NCI-H128 (cell line): ENCODE data around the gene THOP1.
"Not testable (repeated sequence)": the region's sequence is repeated elsewhere in the genome, so short reads cannot be mapped to it uniquely, and the experiment has no call there.

Experiments
- DNase-seq: peaks from one replicate; lab custom pipeline; 2025; ENCODE audit not compliant: unreplicated experiment; lab: John Stamatoyannopoulos, UW

The THOP1 gene

DNA sequence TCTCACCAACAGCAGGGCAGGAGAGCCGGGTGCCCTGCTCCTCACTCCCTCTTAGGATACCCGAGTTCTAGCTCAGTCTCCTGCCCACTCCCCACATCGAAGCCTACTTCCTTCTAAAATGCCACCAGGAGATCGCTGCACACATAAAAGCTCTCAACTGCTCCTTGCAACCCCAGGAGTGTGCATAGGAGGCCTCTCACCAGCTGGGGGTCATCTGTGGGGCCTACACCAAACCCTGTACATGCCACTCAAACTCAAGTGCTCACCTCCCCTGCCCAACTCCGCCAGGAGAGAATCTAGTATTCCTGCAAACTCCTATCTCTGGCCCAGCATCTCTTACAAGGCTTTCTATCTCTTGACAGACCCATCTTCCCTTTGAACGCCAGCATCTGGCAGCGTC lies 5.0 kb upstream of the THOP1 start:
- no peak for DNase-seq

DNA sequence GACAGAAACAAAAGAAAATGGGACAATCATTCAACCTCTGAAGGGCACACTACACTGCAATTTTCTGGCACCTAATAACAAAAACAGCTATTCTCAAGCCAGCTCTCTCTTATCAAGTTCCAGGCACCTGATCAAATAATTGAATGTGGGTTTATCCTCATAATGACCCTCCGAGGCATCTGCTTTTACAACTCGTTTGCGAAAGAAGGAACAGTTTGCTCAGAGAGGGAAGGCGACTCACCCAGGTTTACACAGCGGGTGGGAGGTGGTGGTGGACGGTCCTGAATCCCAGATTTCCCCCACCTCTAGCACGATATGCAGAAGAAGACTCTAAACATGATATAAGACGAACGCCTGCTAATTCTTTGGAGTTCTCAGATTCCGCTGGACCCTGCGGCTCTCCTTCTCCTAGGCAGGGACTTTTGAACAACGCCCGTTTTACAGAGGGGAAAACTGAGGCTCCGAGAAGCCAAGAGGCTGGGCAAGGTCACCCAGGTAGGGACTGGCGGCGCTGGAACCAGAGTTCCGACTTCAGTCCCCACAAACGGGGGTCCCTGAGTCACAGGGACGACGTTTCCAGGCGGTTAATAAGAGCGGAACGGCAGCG lies 2.9 kb upstream of the THOP1 start:
- DNase-seq = no peak

GRCh38 chr19:2782936-2783780 lies 2.1 kb upstream of the THOP1 start, which contains the start of gene SGTA:
Gene SGTA (minus strand): TSS chr19:2783273. CDS start chr19:2769068, 14,205 bp downstream.
- DNase-seq = peak; percentile 95

DNA sequence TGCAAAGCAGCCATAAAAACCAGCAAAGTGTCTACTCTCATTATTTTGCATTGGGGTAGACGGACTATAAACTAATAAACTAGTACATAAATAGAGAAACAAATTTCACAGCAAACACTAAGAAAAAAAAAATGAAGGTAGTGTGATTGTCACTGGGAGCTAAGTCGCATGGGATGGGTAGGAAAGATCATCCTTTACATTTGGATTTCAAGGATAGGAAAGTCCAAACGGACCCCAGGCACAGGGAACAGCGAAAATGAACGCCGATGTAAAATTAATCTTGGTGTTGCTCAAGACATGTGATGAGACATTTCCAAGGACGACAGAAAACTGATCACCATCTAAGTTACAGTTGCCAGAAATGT lies 1.5 kb upstream of the THOP1 start:
- DNase-seq = no peak

DNA sequence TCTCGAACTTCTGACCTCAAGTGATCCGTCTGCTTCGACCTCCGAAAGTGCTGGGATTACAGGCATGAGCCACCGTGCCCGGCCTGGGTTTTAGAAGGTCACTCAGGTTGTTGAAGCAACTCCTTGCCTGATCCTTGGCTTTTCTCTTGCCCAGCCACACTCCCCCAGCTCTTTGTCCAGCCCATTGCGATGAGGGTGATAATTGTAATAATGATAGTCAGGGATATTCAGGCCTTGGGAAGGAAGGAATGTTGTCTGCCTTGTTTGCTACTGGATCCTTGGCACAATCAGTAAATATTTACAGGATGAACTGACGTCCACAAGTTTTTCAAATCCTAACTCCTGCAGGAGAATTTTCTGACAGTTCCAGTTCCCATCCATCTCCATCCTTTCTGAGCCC lies 1.8 kb downstream of the THOP1 start:
- DNase-seq = no peak

- DNase-seq = no peak
Measured at GRCh38 chr19:2788237-2788636, 2.9 kb downstream of the THOP1 start.

GRCh38 chr19:2790194-2790556 lies 4.9 kb downstream of the THOP1 start:
- no peak for DNase-seq

- no peak for DNase-seq
Measured at GRCh38 chr19:2790557-2791271, 5.4 kb downstream of the THOP1 start.

GRCh38 chr19:2791440-2791839 lies 6.1 kb downstream of the THOP1 start:
- DNase-seq = no peak

GRCh38 chr19:2791876-2792275 lies 6.6 kb downstream of the THOP1 start:
- no peak for DNase-seq

DNA sequence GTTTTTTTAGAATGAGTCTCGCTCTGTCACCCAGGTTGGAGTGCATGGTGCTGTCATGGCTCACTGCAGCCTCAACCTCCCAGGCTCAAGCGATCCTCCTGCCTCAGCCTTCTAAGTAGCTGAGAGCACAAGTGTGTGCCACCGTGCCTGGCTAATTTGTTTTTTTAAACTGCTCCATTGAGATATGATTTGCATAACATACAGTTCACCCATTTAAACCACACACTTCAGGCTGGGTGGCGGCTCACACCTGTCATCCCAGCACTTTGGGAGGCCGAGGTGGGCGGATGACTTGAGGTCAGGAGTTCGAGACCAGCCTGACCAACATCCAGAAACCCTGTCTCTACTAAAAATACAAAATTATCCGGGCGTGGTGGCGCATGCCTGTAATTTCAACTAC lies 7.4 kb downstream of the THOP1 start:
- DNase-seq = not testable (repeated sequence)

GRCh38 chr19:2793126-2793525 lies 7.8 kb downstream of the THOP1 start:
- no peak for DNase-seq

DNA sequence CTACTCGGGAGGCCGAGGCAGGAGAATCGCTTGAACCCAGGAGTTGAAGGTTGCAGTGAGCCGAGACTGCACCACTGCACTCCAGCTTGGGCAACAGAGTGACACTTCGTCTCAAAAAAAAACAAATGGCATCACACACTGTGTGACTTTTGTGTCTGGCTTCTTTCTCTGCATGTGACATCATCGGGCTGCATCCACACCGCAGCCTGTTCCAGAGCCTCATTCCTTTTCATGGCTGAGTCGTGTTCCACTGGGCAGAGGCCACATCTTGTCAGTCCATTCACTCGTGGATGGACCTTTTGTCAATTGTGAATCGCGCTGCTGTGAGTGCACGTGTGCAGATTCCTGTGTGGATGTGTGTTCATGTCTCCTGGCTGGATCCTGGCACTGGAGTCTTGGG lies 8.3 kb downstream of the THOP1 start:
- no peak for DNase-seq

- no peak for DNase-seq
Measured at GRCh38 chr19:2795827-2796658, 10.7 kb downstream of the THOP1 start.

- DNase-seq = no peak
Measured at GRCh38 chr19:2796659-2797266, 11.5 kb downstream of the THOP1 start.

GRCh38 chr19:2797280-2797679 lies 12.0 kb downstream of the THOP1 start:
- DNase-seq = no peak

GRCh38 chr19:2798158-2798685 lies 12.9 kb downstream of the THOP1 start:
- DNase-seq = no peak

- DNase-seq = no peak
Measured at GRCh38 chr19:2798733-2799132, 13.4 kb downstream of the THOP1 start.

DNA sequence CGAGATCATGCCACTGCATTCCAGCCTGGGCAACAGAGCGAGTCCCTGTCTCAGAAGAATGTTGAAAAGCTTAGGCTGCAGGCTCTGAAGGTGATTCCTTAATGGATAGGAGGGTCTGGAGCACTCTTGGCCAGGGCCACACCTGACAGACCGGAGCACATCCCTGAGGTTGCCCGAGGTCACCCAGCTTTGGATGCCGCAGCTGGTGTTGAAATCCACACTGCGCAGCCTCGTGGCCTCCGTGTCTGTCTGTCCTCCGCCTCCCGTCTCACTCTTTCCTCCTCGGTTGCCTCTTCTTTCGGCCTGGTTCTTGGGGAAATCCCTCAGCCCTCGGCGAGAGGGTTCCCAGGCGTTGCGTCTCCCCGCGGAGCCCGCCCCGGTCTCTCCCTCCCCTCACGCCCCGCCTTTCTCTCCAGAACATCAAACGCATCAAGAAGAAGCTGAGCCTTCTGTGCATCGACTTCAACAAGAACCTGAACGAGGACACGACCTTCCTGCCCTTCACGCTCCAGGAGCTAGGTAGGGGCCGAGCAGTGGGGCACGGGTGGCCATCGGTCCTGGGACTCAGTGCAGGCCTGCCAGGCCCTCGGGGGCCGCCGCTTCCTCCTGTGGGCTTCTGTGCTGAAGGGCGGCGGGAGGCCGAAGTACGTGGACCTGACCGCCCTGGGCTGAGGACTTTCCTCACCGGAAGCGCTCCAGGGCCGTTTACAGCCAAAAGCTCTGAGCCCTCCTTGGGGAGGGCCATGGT lies 14.1 kb downstream of the THOP1 start:
- no peak for DNase-seq

DNA sequence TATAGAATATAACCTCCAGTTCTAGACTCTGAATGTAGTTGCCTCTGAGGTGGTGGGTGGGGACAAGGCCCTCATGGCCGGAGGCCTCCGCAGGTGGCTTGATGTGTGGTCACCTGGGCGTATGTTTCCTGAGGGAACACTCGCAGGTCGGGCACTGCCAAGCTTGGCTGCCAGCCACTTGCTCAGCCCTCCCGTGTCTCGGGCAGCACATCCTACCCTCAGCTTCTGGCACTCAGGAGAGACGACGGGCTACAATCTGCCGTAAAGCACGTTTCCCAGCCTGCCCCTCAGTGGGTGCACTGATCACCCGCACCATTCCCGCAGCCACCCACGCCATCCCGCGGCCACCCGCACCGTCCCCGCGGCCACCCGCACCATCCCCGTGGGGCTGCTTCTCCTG lies 15.2 kb downstream of the THOP1 start:
- DNase-seq = no peak
